Endothelial cell of umbilical vein (primary cell): ENCODE data around the gene PCARE. TPM values are rescaled to one million over a fixed set of nuclear protein-coding genes. Genes with fewer than 3 reads are reported as not detected.

Source experiments
- BruUV-seq: library from RNA; stranded (reverse); fragments of 400-500 nt; replicated peaks from 2 replicates; lab custom pipeline; 2021; lab: Mats Ljungman, UMichigan
- CTCF ChIA-PET: fragments of 300-600, 350-600 bp; sonication (Branson Sonifier 250); formaldehyde crosslinking; loops from one replicate; lab custom pipeline; 2021; ENCODE audit warnings: antibody characterized with exemption, inconsistent platforms; lab: Charles Lee
- POLR2A ChIA-PET: fragments of 300-600, 350-600 bp; sonication (Branson Sonifier 250); formaldehyde crosslinking; loops from one replicate; lab custom pipeline; 2021; ENCODE audit warnings: antibody characterized with exemption, inconsistent platforms; lab: Charles Lee
- DNase-seq: peaks from one replicate; pipeline ENCODE4 v3.0.0-alpha.2; 2011; ENCODE audit warnings: low read depth, low spot score
- FAIRE-seq: peaks from 2 replicates; lab custom pipeline; 2011; peaks lifted over from hg19 to GRCh38; lab: Jason Lieb, UNC
- H2AFZ ChIP-seq: 2 replicates; pipeline ENCODE4 v1.6.0; 2012; ENCODE audit warnings: low read depth, low read length, control low read depth, inconsistent platforms
- H3K27ac ChIP-seq: 2 replicates; pipeline ENCODE4 v1.5.1; 2011; ENCODE audit warnings: low read depth, mild to moderate bottlenecking, control low read depth, low read length, moderate library complexity; ENCODE audit not compliant: insufficient read depth
- H3K27me3 ChIP-seq, 2 experiments: 2 replicates each; pipeline versions ENCODE4 v1.6.0 to v1.6.1; 2011; ENCODE audit warnings: low read length in 2 of 2, mixed read lengths in 1 of 2; ENCODE audit not compliant: control insufficient read depth in 2 of 2, insufficient read depth in 2 of 2
- H3K36me3 ChIP-seq, 2 experiments: 2 replicates in 1 of 2; 3 replicates in 1 of 2; pipeline ENCODE4 v1.5.1; 2011; ENCODE audit warnings: low read length in 2 of 2, mild to moderate bottlenecking in 1 of 2, moderate library complexity in 1 of 2; ENCODE audit not compliant: control insufficient read depth in 2 of 2, insufficient read depth in 2 of 2; ENCODE audit errors: extremely low read depth in 1 of 2
- H3K4me1 ChIP-seq: 3 replicates; pipeline ENCODE4 v1.5.1; 2011; ENCODE audit warnings: mild to moderate bottlenecking, low read length; ENCODE audit not compliant: control insufficient read depth, insufficient read depth; ENCODE audit errors: extremely low read depth
- H3K4me2 ChIP-seq: 2 replicates; pipeline ENCODE4 v1.6.1; 2011; ENCODE audit warnings: low read length, control low read depth, mixed read lengths; ENCODE audit not compliant: insufficient read depth
- H3K4me3 ChIP-seq, 3 experiments: fragments of 200-600 bp in 1 of 3; sonication (generic), shearing (Covaris generic) in 1 of 3; replicated peaks in 1 of 3; 2 replicates each; pipeline ENCODE4 v1.5.1; 2011 to 2016; ENCODE audit warnings: control low read depth in 3 of 3, low read length in 3 of 3, mild to moderate bottlenecking in 2 of 3, inconsistent platforms in 1 of 3, low read depth in 1 of 3, moderate library complexity in 1 of 3; ENCODE audit not compliant: insufficient read depth in 1 of 3
- H3K79me2 ChIP-seq: 2 replicates; pipeline ENCODE4 v1.6.0; 2012; ENCODE audit warnings: low read length, inconsistent platforms; ENCODE audit not compliant: control insufficient read depth, insufficient read depth
- H3K9ac ChIP-seq: replicated peaks from 2 replicates; pipeline ENCODE3; 2011; ENCODE audit warnings: low read length, control low read depth; ENCODE audit not compliant: insufficient read depth; ENCODE audit errors: extremely low read depth
- H3K9me1 ChIP-seq: replicated peaks from 3 replicates; pipeline ENCODE4 v1.6.0; 2011; ENCODE audit warnings: mild to moderate bottlenecking, low read length; ENCODE audit not compliant: control insufficient read depth, insufficient read depth; ENCODE audit errors: extremely low read depth
- H3K9me3 ChIP-seq: replicated peaks from 2 replicates; pipeline ENCODE4 v1.5.1; 2012; ENCODE audit warnings: low read length, inconsistent platforms; ENCODE audit not compliant: control insufficient read depth, insufficient read depth
- H4K20me1 ChIP-seq: replicated peaks from 2 replicates; pipeline ENCODE3; 2011; ENCODE audit warnings: mild to moderate bottlenecking, low read length; ENCODE audit not compliant: control insufficient read depth, insufficient read depth; ENCODE audit errors: extremely low read depth
- CTCF ChIP-seq, 2 donors: IDR thresholded peaks; 1 replicate in 1 of 2; 2 replicates in 1 of 2; pipeline ENCODE4 v1.5.1; 2011; ENCODE audit warnings: low read length in 2 of 2, mild to moderate bottlenecking in 2 of 2, moderate library complexity in 2 of 2, control low read depth in 1 of 2, inconsistent platforms in 1 of 2, low read depth in 1 of 2; ENCODE audit not compliant: insufficient read depth in 1 of 2; ENCODE audit errors: extremely low read depth in 1 of 2
- EZH2 ChIP-seq: IDR thresholded peaks from 2 replicates; pipeline ENCODE4 v1.6.1; 2012; ENCODE audit warnings: borderline replicate concordance, low read depth, mild to moderate bottlenecking, moderate library complexity, low read length, inconsistent platforms; ENCODE audit not compliant: severe bottlenecking
- FOS ChIP-seq: IDR thresholded peaks from 2 replicates; pipeline ENCODE4 v1.6.1; 2011; ENCODE audit warnings: mild to moderate bottlenecking, low read length, moderate library complexity, borderline replicate concordance; ENCODE audit not compliant: insufficient read depth
- GATA2 ChIP-seq: IDR thresholded peaks from 2 replicates; pipeline ENCODE4 v1.7.0; 2011; ENCODE audit warnings: low read depth, mild to moderate bottlenecking, moderate library complexity, mixed read lengths, low read length; ENCODE audit not compliant: insufficient read length, insufficient read depth
- JUN ChIP-seq: IDR thresholded peaks from 2 replicates; pipeline ENCODE4 v1.6.1; 2011; ENCODE audit warnings: borderline replicate concordance, low read depth; ENCODE audit not compliant: insufficient read length, insufficient read depth
- MAX ChIP-seq: IDR thresholded peaks from 2 replicates; pipeline ENCODE4 v1.6.1; 2011; ENCODE audit not compliant: insufficient read depth, insufficient read length
- MYC ChIP-seq: IDR thresholded peaks from one replicate; pipeline ENCODE4 v1.6.1; 2011; ENCODE audit warnings: mild to moderate bottlenecking, low read depth, low read length
- POLR2A ChIP-seq: IDR thresholded peaks from 2 replicates; pipeline ENCODE4 v1.6.1; 2012; ENCODE audit warnings: low read depth, mild to moderate bottlenecking, control low read depth, low read length
- POLR2AphosphoS5 ChIP-seq: IDR thresholded peaks from 2 replicates; pipeline ENCODE4 v1.6.1; 2012; ENCODE audit warnings: low read depth, mild to moderate bottlenecking, control low read depth, low read length, moderate library complexity; ENCODE audit not compliant: insufficient read depth
- dilution Hi-C: fragments of 300-500 bp; cut with MboI; formaldehyde crosslinking; loops from one replicate; pipeline ENCODE4 v1.15.0; 2019; ENCODE audit warnings: low sequenced_read_pairs; ENCODE audit not compliant: extremely low pct_ligation_motif_present
- intact Hi-C: fragments of 100-400 bp; cut with micrococcal nuclease; formaldehyde crosslinking; loops from one replicate; pipeline ENCODE4 v1.10.0; 2022
- polyA plus RNA-seq, 4 experiments: library from polyadenylated mRNA; depleted of rRNA in 3 of 4; stranded (reverse) in 3 of 4; unstranded in 1 of 4; fragments of >200 nt; gene quantifications; 2 replicates each; pipeline versions ENCODE4 v1.2.1 to v1.2.3, GENCODE V29; 2011 to 2012; ENCODE audit warnings: missing spikeins in 1 of 4
- total RNA-seq: library from RNA; stranded (reverse); gene quantifications from 2 replicates; pipeline ENCODE4 v1.2.3, GENCODE V29; 2021

The PCARE gene
- total and polyA plus RNA-seq, 2 donors (not counting 3 experiments of a cell fraction or from before 2014, with no cell fraction given) = not detected

- Histone ChIP-seq H3K9me1 (no peaks in the 10 kb centered on the region), H3K9ac (no peak overlapping the region), H3K27me3 (no peaks in the 10 kb centered on the region), H3K4me1 (no peaks in the 10 kb centered on the region), H3K27ac (no peak overlapping the region), H2AFZ (no peak overlapping the region), H3K79me2 (no peaks in the 10 kb centered on the region), H3K9me3 (no peaks in the 10 kb centered on the region), H4K20me1 (no peaks in the 10 kb centered on the region), H3K4me3 (no peak overlapping the region), H3K4me2 (no peak overlapping the region), H3K36me3 (no peaks in the 10 kb centered on the region)
- FAIRE-seq (no peak), DNase-seq (no peak)
- ChIA-PET POLR2A (no interaction called here), CTCF (interaction anchor here (2.3 to 2.5 kb wide), 2 partner anchors 10 to 24 kb away, joined by 7 read pairs; no protein-coding TSS in a partner anchor)
- dilution Hi-C loops (no loop called here), intact Hi-C loops (no loop called here)
- no peak for TF ChIP-seq POLR2A
- no peak for TF ChIP-seq CTCF (IDR thresholded peaks at IDR 0.05; ENCODE audit: extremely low read depth in 1 of 2, insufficient read depth in 1 of 2, low read depth in 1 of 2, low read length in 2 of 2)
- TF ChIP-seq GATA2 = no peak
- no peak for TF ChIP-seq JUN
- no peak for TF ChIP-seq EZH2
- TF ChIP-seq MYC = no peak
- no peak for TF ChIP-seq POLR2AphosphoS5
- no peak for TF ChIP-seq FOS
- no peak for TF ChIP-seq MAX
- no TSS peak for BruUV-seq
Measured at GRCh38 chr2:29106256-29106655, 31.9 kb upstream of the PCARE start.
